Activated T-helper 1 cell treated with anti-CD3 and anti-CD28 coated beads, Interleukin-12 subunit alpha, Interleukin-12 subunit beta, Interleukin-2, Interleukin-4 antibody, amounts not matched to agents 30 ng/mL and 10 ng/mL and 1 ng/mL, durations not matched to agents 14 hours and 24 hours and 36 hours (primary cell): ENCODE measurements around the gene PDCD2. TPM values are rescaled to one million over a fixed set of nuclear protein-coding genes. Genes with fewer than 3 reads are reported as not detected.
"Not testable (repeated sequence)": the region's sequence is repeated elsewhere in the genome, so short reads cannot be mapped to it uniquely, and the experiment has no call there.

Experiments used
- DNase-seq: peaks from one replicate; pipeline ENCODE4 v3.0.0; 2021; ENCODE audit warnings: low spot score
- H3K27ac Mint-ChIP-seq: one replicate; pipeline ENCODE4 v1.8.0; 2021; ENCODE audit warnings: mild to moderate bottlenecking, mixed read lengths
- H3K27me3 Mint-ChIP-seq: one replicate; pipeline ENCODE4 v1.8.0; 2022; ENCODE audit warnings: mild to moderate bottlenecking, moderate library complexity, mixed read lengths; ENCODE audit not compliant: insufficient read depth
- H3K36me3 Mint-ChIP-seq: one replicate; pipeline ENCODE4 v1.8.0; 2021; ENCODE audit warnings: low read depth, mixed read lengths
- H3K4me1 Mint-ChIP-seq: one replicate; pipeline ENCODE4 v1.8.0; 2021; ENCODE audit warnings: low read depth, mixed read lengths
- H3K4me3 Mint-ChIP-seq: one replicate; pipeline ENCODE4 v1.8.0; 2021; ENCODE audit warnings: mild to moderate bottlenecking, moderate library complexity, mixed read lengths
- H3K9me3 Mint-ChIP-seq: one replicate; pipeline ENCODE4 v1.8.0; 2021; ENCODE audit warnings: mixed read lengths
- intact Hi-C: fragments of 100-400 bp; cut with micrococcal nuclease; formaldehyde crosslinking; loops from one replicate; pipeline ENCODE4 v1.15.1; 2024
- total RNA-seq: library from RNA; stranded (reverse); gene quantifications from 2 replicates; pipeline ENCODE4 v1.2.3, GENCODE V29; 2022

Gene PDCD2
- total RNA-seq, 1 donor from 2014 or later, result 142 TPM

DNA sequence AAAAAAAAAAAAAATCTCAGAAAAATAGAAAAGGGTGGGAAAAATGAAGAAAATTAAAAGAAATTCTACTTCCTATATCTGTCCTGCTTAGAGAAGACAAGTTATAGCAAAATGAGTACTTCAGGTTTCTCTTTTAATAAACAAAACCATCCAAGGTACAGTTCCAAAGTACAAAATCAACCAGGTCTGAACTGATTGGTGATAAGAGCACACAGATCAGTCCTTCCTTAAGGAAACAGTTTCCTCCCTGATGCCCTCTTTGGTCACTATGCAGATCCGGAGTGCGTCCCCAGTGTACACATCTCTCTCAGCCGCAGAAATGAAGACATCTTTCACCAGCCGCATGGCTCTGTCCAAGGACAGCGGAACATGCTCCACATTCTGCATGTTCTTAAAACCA is 49.4 kb downstream of the PDCD2 start:
- H3K27ac Mint-ChIP-seq, result no peak overlapping the region
- no peak overlapping the region for H3K4me3 Mint-ChIP-seq
- no peaks in the 10 kb centered on the region for H3K9me3 Mint-ChIP-seq
- DNase-seq, result no peak
- peaks cover 44% of the 10 kb centered on the region for H3K36me3 Mint-ChIP-seq
- intact Hi-C loops, result no loop called here
- H3K4me1 Mint-ChIP-seq, result peaks cover 4% of the 10 kb centered on the region
- no peaks in the 10 kb centered on the region for H3K27me3 Mint-ChIP-seq

DNA sequence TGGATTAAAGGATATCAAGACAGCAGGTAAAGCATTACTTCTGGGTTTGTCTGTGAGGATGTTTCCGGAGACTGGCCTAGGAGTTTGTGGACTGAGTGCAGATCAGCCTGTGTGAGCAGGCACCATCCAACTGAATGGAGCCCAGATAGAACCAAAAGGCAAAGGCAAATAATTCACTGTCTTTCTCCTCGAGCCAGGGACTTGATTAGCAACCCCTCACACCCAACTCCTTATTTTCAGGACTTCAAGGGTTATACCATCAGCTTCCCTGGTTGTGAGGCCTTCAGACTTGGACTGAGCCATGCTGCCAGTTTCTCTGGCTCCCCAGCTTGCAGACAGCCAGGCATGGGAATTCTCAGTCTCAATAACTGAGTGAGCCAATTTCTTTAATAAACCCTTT is 50.6 kb downstream of the PDCD2 start:
- Mint-ChIP-seq H3K9me3 (no peaks in the 10 kb centered on the region), H3K27me3 (no peaks in the 10 kb centered on the region), H3K4me3 (no peak overlapping the region), H3K4me1 (no peaks in the 10 kb centered on the region), H3K36me3 (peaks cover 40% of the 10 kb centered on the region), H3K27ac (no peak overlapping the region)
- intact Hi-C loops, result no loop called here
- DNase-seq, result no peak

- intact Hi-C loops, result no loop called here
- Mint-ChIP-seq H3K4me3 (no peak overlapping the region), H3K4me1 (no peaks in the 10 kb centered on the region), H3K27me3 (no peaks in the 10 kb centered on the region), H3K27ac (no peak overlapping the region), H3K9me3 (no peaks in the 10 kb centered on the region), H3K36me3 (peaks cover 37% of the 10 kb centered on the region)
- DNase-seq, result no peak
These were observed 51.5 kb downstream of the PDCD2 start for GRCh38 chr6:170532867-170533488.

GRCh38 chr6:170529839-170530469 is 54.5 kb downstream of the PDCD2 start:
- DNase-seq, result peak; percentile 43
- Mint-ChIP-seq H3K36me3 (peaks cover 12% of the 10 kb centered on the region), H3K4me1 (no peaks in the 10 kb centered on the region), H3K27me3 (peaks cover 3% of the 10 kb centered on the region), H3K27ac (no peak overlapping the region), H3K4me3 (no peak overlapping the region), H3K9me3 (no peaks in the 10 kb centered on the region)
- intact Hi-C loops, result loop anchor here (1.0 kb wide), 2 partner anchors 699 to 1635 kb away; no protein-coding TSS in a partner anchor

DNA sequence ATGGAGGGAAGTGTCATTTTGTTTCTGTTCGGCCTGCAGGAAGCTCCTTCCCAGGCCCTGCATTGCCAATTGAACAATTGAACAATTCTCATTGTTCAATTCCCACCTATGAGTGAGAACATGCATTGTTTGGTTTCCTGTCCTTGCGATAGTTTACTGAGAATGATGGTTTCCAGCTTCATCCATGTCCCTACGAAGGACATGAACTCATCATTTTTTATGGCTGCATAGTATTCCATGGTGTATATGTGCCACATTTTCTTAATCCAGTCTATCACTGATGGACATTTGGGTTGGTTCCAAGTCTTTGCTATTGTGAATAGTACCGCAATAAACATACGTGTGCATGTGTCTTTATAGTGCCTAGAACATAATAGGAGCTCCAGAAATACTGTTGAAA is 56.4 kb downstream of the PDCD2 start:
- H3K27me3 Mint-ChIP-seq, result peaks cover 16% of the 10 kb centered on the region
- H3K9me3 Mint-ChIP-seq, H3K4me1 Mint-ChIP-seq, H3K4me3 Mint-ChIP-seq, intact Hi-C loops, H3K36me3 Mint-ChIP-seq, DNase-seq, H3K27ac Mint-ChIP-seq: not testable (repeated sequence)

DNA sequence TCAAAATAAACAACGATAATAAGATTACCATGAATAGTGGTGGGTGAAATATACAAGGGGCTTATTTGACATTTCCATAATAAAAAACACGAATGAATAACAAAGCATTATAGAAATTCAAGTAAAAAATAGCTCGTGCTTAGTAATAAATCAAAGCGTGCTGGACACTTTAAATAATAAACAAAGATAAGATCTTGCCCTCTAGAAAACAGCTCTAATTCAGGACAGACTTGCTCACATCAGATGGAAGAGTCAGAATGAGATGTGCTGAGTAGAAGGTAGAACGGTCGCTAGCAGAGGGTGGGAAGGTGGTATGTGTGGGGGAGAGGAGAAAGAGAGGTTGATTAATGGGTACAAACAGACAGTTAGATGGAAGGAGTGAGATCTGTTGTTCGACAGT is 58.6 kb downstream of the PDCD2 start:
- Mint-ChIP-seq H3K4me3 (no peak overlapping the region), H3K27me3 (peaks cover 29% of the 10 kb centered on the region), H3K36me3 (no peaks in the 10 kb centered on the region), H3K9me3 (no peaks in the 10 kb centered on the region), H3K4me1 (peaks cover 5% of the 10 kb centered on the region), H3K27ac (no peak overlapping the region)
- intact Hi-C loops, result no loop called here
- no peak for DNase-seq

Other genes starting within 250 kb of the PDCD2 start
- 264 and 265 TPM in 2 replicates for gene PSMB1, start 31.3 kb downstream of the PDCD2 start, total RNA-seq
- 27.8 and 29.6 TPM in 2 replicates for gene TBP, start 30.3 kb downstream of the PDCD2 start, total RNA-seq